GM18505 (cell line): Measurements from ENCODE around the gene NDUFAF8.

Experiments
- ATAC-seq: cut with Tn5 transposase; IDR thresholded peaks from one replicate; pipeline ENCODE4 v1.9.1; 2021; ENCODE audit not compliant: unreplicated experiment
- POLR2A ChIP-seq: IDR thresholded peaks from 4 replicates; pipeline ENCODE4 v1.6.1; 2011; ENCODE audit warnings: borderline replicate concordance; ENCODE audit not compliant: insufficient read depth, insufficient read length; ENCODE audit errors: extremely low read depth

NDUFAF8 gene

GRCh38 chr17:81243333-81243664 lies 4.2 kb downstream of the NDUFAF8 start:
- no peak for TF ChIP-seq POLR2A
- no peak for ATAC-seq

DNA sequence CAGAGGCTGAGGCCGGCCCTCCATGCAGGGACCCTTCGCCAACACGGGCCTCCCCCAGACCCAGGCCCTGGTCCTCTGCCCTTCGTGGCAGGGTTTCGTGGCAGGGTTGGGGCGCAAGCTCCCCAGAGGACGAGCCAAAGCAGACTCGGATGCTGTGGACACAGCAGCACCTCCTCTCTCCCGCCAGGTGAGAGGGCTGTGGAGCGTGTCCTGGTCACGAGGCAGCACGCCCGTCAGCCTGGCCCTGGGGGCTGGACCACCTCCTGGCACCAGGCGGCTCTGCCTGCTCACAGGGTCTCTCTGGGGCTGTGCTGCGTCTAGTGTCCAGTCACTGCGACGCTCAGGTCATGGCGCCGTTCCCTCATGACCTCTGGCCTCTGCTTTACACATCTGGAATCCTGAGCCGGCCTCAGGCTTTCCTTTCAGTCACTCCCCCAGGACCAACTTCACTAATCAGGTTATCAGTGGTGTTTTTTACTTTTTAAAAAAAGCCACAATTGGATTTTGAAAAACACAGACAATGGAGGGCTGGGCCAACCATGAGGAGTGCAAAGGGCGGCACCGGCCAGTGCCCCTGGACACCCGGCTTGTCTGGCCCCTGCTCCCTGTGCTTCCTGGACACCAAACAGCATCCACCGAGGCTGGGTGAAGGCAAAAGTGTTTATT lies 5.4 kb downstream of the NDUFAF8 start:
- no peak for TF ChIP-seq POLR2A
- ATAC-seq = peak; percentile 11

DNA sequence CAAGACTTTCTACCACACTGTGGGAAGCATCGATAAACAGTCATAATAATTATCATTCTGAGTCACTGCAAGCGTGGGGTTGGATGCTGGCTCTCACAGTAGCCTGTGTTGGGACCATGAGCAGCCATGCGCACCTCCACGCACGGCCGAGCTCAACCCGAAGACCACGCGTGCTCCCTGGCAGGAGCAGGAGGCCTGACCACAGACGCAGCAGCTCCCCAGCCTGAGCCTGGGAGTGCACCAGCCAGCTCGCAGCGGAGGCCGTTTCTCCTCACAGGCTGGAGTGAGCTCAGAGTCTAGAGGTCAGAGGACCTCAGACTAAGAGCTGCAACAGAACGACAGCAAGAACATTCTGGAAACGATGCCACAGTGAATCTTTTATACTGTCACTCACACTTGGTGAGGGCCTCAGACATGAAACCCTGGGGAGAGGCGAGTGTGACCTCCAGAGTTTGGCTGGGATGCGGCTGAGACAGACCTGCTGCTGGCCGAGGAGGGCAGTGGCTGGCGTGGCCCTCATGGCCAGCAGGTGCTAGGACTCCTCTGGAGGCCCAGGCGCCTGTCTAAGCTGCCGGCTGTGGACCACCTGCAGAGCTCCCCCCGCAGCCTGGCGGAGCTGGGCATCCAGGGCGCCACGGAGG lies 6.0 kb downstream of the NDUFAF8 start:
- peak; percentile 40 for ATAC-seq
- peak; percentile 7 for TF ChIP-seq POLR2A

DNA sequence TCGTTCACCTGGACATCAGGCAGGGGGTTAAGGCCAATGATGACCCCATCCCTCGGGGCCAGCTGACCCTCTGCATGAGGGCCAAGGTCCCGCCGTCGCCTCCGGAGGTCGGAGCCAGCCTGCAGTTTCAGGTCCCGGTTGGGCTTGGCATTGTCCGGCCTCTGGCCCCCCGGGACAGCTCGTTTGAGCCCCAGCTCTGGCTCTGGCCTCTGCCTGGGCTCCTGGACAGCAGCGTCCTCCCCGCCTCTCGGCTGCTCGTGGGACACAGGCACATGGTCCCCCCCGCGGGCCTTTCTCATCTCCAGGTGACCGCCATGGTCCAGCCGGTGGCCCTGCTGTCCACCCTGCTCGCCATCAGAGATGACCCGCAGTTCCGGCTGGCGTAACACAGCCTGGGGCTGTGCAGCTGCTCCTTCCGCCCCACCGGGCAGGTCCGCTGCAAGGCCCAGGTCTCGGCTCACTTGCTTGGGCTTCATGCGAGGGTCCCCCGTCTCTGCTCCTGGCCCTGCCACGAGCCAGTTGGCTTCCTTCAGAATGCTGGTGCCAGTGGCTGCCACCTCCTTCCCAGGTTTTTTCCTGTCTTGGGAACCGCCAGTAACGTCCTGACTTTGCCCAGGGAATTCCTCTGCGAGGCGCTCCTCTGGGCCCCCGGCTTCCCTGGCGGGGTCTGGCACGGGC lies 6.7 kb downstream of the NDUFAF8 start:
- ATAC-seq = no peak
- TF ChIP-seq POLR2A = no peak

DNA sequence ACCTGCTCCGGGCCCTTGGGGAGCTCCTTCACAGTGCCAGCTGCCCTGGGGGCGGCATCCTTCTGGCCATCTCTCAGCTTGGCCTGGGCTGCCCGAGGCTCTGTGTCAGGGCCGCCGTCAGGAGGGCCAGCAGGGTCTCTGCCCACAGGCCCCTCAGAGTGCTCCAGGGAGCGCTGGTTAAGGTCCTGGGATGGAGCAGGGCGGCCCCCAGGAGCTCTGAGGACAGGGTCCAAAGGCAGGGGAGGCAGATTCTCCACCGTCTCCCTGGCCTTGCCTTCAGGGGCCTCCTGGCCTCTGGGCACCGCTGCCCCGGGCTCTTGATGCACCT lies 7.2 kb downstream of the NDUFAF8 start:
- TF ChIP-seq POLR2A = no peak
- ATAC-seq = no peak

DNA sequence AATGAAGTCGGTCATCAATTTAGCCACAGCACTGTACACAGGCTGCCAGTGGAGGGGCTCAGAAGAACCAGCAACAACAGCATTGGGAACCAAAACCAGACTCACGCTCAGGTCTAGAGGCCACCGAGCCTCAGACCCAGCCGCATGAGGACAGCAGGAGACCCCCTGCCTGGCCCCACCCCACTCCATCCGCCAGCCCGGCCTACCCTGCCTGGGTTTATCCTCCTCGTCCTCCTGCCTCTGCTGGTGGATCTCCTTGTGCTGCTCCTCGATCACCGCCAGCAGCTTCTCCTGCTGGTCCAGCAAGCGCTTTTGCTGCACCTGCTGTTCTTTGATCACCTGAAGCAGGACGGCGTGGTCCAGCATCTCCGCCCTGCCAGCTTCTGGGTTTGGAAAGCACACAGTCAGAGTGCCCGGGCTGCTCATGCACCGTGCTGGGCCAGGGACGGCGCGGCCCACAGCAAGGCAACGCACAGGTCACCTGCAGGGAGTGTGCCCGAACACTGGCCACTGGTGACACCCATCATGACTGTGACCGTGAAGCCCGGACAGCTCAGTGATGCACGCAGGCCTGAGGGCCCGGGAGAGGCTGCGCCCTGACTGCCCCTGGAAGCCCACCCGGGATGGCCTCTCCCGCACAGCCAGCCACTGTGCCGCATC lies 7.7 kb downstream of the NDUFAF8 start:
- ATAC-seq = no peak
- no peak for TF ChIP-seq POLR2A

DNA sequence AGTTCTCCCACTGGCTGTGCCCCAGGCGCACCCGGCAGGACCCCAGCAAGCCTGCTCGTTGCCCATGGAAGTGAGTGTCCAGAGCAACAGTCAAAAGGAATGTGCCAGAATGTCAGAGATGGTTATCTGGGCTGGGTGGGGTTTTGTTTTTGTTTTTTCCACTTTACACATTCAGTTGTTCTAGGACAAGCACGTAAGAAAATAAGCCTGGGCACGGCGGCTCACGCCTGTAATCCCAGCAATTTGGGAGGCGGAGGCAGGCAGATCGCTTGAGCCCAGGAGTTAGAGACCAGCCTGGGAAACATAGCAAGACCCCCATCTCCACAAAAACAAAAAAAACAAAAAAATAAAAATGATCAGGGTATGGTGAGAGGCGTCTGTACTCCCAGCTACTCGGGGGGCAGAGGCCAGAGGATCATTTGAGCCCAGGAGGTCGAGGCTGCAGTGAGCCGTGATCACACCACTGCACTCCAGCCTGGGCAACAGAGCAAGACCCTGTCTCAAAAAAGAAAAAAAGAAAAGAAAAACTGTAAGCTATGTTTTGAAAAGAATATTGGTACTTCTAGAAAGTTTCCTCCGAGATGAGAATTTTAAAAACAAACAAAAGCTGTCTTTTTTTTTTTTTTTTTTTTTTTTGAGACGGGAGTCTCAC lies 8.3 kb downstream of the NDUFAF8 start:
- no peak for ATAC-seq
- no peak for TF ChIP-seq POLR2A

DNA sequence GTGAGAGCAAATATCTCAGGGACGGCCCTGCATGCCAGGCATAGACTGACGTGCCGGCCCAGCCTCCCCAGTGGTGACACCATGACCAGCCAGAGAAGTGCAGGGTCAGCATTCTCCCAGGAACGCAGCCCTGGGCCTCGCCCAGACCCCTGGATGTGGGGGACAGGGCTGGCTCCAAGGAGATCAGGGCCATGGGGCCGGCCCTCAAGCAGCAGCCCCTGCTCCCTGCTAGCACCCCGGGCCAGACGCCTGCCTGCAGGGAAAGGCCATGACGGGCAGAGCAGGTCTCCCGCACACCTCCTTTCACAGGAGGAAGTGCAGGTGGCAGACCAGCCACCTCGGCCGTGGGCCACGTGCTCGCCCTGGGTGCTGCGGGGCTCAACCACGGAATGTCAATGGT lies 9.5 kb downstream of the NDUFAF8 start:
- no peak for TF ChIP-seq POLR2A
- no peak for ATAC-seq

DNA sequence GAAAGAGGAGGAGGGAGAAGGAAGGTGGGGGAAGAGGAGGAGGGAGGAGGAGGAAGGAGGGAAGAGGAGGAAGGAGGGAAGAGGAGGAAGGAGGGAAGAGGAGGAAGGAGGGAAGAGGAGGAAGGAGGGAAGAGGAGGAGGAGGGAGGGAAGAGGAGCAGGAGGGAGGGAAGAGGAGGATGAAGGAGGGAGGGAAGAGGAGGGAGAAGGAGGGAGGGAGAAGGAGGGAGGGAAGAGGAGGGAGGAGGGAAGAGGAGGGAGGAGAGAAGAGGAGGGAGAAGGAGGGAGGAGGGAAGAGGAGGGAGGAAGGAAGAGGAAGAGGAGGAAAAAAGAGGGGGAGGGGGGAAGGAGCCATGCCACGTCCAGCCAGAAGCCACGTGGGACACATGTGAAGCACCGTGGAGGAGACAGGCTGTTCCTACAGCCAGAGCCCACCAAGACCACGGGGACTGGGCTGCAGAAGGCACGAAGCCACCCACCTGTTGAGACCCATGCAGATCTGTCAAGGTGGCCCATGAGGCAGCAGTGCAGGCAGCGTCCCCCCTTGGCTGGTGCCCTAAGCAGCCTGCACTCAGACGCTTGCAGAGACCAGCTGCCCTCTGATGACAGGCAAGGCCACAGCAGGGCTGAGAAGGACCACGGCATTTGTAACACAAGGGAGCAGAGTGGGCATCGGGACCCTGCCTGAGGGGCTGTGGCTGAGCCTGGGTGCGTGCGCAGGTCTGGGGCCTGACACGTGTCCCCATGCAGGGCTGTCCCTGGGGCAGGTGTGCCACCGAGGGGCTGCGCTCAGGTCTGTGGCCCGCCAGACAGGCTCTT lies 10.3 kb downstream of the NDUFAF8 start:
- no peak for TF ChIP-seq POLR2A
- no peak for ATAC-seq

DNA sequence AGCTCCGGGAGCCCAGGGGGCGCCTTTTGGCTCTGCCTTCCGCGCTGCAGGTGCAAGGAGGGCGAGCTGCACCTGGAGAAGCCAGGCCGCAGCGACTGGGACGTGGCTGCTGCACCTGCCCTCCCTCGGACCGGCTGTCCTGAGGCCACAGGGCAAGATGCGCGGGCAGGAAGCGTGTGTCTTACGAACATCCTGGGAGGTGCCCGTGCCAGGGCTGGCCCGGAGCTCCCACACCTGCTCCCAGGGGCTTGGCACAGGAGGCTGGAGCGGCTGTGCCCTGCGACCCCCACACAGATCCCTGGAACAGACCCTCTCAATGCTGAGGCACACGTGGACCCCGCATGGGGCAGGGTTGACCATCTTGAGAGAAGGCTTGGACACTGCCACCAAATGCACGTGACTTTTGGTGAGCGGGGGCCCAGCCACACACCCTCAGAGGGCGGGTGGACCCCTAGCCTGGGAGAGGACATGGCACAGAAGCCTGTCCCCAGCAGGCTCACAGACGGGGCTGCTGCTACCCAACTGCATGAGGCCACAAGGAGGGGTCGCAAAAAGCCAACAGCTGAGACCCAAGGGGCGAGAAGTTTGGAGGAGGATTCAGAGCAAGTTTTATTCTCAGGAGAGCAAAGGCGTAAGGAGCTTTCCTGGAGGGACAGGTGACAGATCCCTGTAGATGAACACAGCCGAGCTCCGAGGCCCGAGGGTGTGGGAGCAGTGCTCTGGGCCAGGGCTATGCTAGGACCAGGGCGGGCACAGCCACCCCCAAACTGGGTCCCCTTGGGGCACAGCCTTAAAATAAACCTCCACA lies 11.4 kb downstream of the NDUFAF8 start:
- ATAC-seq = no peak
- TF ChIP-seq POLR2A = no peak

DNA sequence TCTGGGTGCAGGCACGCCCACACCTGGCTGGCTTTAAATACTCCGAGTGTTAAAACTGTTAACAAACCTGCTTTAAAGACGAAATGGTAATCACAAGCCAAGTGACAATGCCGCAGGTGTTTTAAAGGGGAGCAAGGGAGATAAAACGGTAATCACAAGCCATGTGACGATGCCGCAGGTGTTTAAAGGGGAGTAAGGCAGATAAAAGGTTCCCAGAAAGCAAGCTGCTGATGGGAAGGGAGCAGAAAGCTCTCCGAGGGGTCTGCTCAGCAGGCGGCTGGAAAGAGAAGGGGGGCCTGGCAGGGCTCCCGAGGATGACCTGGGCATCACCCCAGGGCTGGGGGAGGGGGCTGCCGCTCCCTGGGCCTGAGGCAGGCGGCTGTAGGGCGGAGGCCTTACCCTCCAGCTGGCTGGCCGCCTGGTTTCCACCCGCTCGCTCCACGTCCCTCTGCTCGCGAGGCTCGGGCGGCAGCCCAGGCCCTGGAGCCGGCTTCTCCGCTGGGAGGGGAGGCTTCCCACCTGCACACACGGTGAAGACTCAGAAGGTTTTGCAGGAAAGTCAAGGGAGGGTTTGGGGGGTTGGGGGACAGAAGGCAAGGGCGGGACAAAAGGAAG lies 12.1 kb downstream of the NDUFAF8 start:
- no peak for TF ChIP-seq POLR2A
- ATAC-seq = no peak
